DND-41 (cell line): ENCODE measurements around the gene POLA1.

Source experiments
- EZH2 ChIP-seq: IDR thresholded peaks from 3 replicates; pipeline ENCODE4 v1.6.1; 2012; ENCODE audit warnings: borderline replicate concordance, low read depth, mild to moderate bottlenecking, moderate library complexity, low read length, inconsistent platforms; ENCODE audit not compliant: severe bottlenecking
- TF ChIP-seq, protein P1 (sequence below): IDR thresholded peaks from 2 replicates; pipeline ENCODE4 v1.5.1; 2012; ENCODE audit warnings: borderline replicate concordance, low read length, moderate library complexity, mild to moderate bottlenecking; ENCODE audit not compliant: poor library complexity, severe bottlenecking; ENCODE audit errors: extremely low read depth

- TF ChIP-seq, protein P1, sequence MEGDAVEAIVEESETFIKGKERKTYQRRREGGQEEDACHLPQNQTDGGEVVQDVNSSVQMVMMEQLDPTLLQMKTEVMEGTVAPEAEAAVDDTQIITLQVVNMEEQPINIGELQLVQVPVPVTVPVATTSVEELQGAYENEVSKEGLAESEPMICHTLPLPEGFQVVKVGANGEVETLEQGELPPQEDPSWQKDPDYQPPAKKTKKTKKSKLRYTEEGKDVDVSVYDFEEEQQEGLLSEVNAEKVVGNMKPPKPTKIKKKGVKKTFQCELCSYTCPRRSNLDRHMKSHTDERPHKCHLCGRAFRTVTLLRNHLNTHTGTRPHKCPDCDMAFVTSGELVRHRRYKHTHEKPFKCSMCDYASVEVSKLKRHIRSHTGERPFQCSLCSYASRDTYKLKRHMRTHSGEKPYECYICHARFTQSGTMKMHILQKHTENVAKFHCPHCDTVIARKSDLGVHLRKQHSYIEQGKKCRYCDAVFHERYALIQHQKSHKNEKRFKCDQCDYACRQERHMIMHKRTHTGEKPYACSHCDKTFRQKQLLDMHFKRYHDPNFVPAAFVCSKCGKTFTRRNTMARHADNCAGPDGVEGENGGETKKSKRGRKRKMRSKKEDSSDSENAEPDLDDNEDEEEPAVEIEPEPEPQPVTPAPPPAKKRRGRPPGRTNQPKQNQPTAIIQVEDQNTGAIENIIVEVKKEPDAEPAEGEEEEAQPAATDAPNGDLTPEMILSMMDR: no peak
- no peak for TF ChIP-seq EZH2
Observed at GRCh38 chrX:25028726-25029125, 335.0 kb downstream of the POLA1 start.
